Sciatic nerve (tissue), 2 donors: Measurements from ENCODE around the gene MYO9B. TPM values are rescaled to one million over a fixed set of nuclear protein-coding genes. Genes with fewer than 3 reads are reported as not detected.
"Not testable (repeated sequence)": the region's sequence is repeated elsewhere in the genome, so short reads cannot be mapped to it uniquely, and the experiment has no call there.

Experiments used
- ATAC-seq: fragments of 200-7000 bp; cut with Tn5 transposase; one replicate; pipeline ENCODE4 v1.9.1; 2020; ENCODE audit warnings: mild to moderate bottlenecking, moderate library complexity
- DNase-seq: peaks from one replicate; pipeline ENCODE4 v3.0.0-alpha.2; 2020; ENCODE audit warnings: low spot score
- intact Hi-C: fragments of 100-400 bp; cut with DNase I; formaldehyde crosslinking; loops from one replicate; pipeline ENCODE4 v1.14.2; 2022
- total RNA-seq: library from RNA; stranded (reverse); fragmentation: NEBNext Ultra II Directional; extraction: Animal tissue kit (Norgen Biotek cat#: 25700); gene quantifications from one replicate; pipeline ENCODE4 v1.2.1, GENCODE V29; 2021
- donor health status: DM: no; HTN: no; CAD: no.
- donor health status: DM: no; HTN: no; CAD: no.

Gene MYO9B
- total RNA-seq, 1 donor from 2014 or later, result 90.7 TPM

DNA sequence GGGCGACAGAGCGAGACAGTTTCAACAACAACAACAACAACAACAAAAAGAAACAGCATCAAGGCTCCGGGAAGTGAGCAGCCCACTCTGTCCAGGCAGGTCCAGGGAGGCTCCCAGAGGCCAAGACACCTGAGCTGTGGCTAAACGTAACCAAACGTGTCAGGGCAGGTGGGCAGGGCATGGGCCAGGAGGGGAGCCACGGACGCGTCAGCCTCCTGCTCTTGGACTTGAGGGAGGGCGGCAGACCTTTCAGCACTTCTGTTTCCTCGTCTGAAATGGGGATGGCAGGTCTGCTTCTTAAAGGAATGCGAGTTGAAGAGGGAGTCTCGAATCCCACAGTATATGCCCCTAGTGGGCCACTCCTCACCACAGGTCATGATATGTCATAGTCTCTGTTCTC, 53.8 kb downstream of the MYO9B start:
- intact Hi-C loops, result no loop called here
- ATAC-seq, result no peak
- DNase-seq, result no peak

- peak; percentile 95 for ATAC-seq
- DNase-seq, result peak; percentile 92
- intact Hi-C loops, result loop anchor here (10.0 kb wide), 1 partner anchor 60 kb away; the partner anchor contains the start of genes HAUS8 and MYO9B
Observed at GRCh38 chr19:17135001-17135853, 59.6 kb downstream of the MYO9B start.

GRCh38 chr19:17136021-17136420, 60.4 kb downstream of the MYO9B start:
- ATAC-seq (peak; percentile 37), DNase-seq (no peak)
- intact Hi-C loops, result loop anchor here (10.0 kb wide), 1 partner anchor 61 kb away; the partner anchor contains the start of genes HAUS8 and MYO9B

DNA sequence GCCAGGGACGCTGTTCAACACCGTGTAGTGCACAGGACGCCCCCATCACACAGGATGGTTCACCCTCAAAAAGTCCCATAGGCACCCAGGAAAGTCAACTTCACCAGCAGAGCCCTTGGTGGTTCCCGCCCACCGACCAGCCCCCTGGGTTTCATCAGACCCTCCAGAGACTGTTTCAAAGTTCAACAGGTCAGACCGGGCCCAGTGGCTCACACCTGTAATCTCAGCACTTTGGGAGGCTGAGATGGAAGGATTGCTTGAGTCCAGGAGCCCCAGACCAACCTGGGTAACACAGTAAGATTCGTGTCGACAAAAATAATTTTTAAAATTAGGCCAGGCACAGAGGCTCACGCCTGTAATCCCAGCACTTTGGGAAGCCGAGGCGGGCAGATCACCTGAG, 61.0 kb downstream of the MYO9B start:
- DNase-seq (no peak), ATAC-seq (no peak)
- intact Hi-C loops, result loop anchor here (10.0 kb wide), 1 partner anchor 62 kb away; the partner anchor contains the start of genes HAUS8 and MYO9B

DNA sequence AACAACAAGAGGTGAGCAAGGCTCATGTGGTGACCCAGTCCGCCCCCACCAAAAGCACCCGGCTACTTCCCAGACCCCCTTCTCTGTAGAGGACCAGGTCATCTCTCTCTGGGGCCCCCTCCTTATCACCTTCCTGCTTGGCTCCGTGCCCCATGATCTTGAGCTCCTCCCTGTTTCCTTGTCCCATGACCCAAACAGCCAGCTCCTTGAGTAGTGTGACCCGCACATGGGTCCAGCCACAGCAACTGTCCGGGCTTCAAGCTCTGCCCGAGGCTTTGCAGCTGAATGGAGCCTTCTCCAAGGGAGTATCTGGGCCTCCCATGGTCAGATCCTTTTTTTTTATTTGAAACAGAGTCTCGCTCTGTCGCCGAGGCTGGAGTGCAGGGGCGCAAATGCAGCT, 61.8 kb downstream of the MYO9B start:
- DNase-seq (no peak), ATAC-seq (no peak)
- intact Hi-C loops, result loop anchor here (10.0 kb wide), 1 partner anchor 63 kb away; the partner anchor contains the start of genes HAUS8 and MYO9B

GRCh38 chr19:17138052-17138846, 62.7 kb downstream of the MYO9B start:
- intact Hi-C loops, result loop anchor here (10.0 kb wide), 1 partner anchor 63 kb away; the partner anchor contains the start of genes HAUS8 and MYO9B
- not testable (repeated sequence) for DNase-seq, ATAC-seq

DNA sequence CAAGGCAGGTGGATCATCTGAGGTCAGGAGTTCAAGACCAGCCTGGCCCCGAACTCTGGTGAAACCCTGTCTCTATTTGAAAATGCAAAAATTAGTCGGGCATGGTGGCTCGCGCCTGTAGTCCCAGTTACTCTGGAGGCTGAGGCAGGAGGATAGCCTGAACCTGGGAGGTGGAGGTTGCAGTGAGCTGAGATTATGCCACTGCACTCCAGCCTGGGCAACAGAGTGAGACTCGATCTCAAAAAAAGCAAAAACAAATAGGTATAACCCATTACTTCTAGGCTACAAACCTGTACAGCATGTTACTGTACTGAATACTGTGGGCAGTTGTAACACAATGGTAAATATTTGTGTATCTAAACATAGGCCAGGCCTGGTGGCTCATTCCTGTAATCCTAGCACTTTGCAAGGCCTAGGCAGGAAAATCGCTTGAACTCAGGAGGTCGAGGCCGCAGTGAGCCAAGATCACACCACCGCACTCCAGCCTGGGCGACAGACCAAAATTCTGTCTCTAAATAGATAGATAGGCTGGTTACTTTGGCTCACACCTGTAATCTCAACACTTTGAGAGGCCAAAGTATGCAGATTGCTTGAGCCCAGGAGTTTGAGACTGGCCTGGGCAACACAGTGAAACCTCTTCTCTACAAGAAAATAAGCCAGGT, 63.5 kb downstream of the MYO9B start:
- ATAC-seq (no peak), DNase-seq (no peak)
- intact Hi-C loops, result loop anchor here (10.0 kb wide), 1 partner anchor 64 kb away; the partner anchor contains the start of genes HAUS8 and MYO9B

GRCh38 chr19:17144771-17145170, 69.2 kb downstream of the MYO9B start:
- intact Hi-C loops, DNase-seq: not testable (repeated sequence)
- ATAC-seq, result peak; percentile 30

GRCh38 chr19:17145546-17146497, 70.2 kb downstream of the MYO9B start:
- intact Hi-C loops, result no loop called here
- ATAC-seq (no peak), DNase-seq (no peak)

DNA sequence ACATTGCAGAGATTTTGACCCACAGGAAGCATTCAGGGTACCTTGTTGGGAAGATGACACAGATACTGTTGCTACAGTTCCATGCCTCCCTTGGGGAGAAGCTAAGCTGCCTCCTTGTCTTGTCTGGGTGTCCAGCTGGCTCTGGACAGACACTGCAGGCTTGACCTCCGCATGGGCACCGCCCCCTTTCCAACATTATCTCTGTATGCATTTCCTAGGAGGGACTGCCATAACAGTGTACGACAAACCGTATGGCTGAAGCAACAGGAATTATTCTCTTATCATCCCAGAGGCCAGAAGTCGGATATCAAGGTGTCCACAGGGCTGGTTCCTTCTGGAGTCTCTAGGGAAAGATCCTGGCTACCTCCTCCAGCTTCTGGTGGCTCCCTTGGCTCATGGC, 72.6 kb downstream of the MYO9B start:
- DNase-seq (no peak), ATAC-seq (no peak)
- intact Hi-C loops, result no loop called here

DNA sequence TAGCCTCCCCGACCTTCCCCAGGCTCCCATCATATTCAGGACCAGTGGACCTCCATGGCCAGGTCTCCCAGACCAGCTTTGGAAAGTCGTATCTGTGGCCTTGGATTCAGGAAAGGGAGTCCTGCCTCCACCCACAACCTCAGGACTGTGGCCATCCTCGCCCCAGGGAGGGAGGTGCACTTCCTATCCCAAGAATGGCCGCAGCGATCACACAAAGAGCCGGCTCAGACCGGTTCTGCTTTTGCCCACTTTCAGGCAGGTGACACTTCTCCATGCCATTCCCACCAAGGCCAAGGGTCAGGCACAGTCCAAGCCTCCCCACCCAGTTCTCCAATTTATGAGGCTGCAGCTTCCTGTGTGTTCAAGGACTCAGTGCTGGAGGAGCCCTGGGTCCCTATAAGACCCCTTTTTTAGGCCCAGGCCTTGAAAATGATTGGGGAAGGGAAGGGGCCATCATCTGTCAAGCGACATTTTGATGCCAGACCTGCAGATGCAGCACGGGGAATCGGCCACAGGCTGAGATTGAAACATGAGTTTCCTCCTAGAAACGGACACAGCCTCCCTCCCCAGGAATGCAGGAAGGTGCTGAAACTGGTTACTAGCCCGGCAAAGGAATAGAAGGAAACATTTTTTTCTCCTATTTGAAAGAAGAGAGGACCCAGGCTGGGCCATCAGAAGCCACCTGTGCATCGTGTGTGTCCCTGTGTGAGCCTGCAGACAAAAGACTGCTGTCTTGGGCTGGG, 74.0 kb downstream of the MYO9B start:
- no peak for DNase-seq
- intact Hi-C loops, result no loop called here
- no peak for ATAC-seq

GRCh38 chr19:17153996-17154395, 78.4 kb downstream of the MYO9B start:
- intact Hi-C loops, result no loop called here
- DNase-seq (no peak), ATAC-seq (no peak)

GRCh38 chr19:17155251-17155650, 79.7 kb downstream of the MYO9B start:
- ATAC-seq (no peak), DNase-seq (no peak)
- intact Hi-C loops, result no loop called here

GRCh38 chr19:17156296-17156946, 80.8 kb downstream of the MYO9B start:
- DNase-seq, result no peak
- intact Hi-C loops, result no loop called here
- no peak for ATAC-seq

DNA sequence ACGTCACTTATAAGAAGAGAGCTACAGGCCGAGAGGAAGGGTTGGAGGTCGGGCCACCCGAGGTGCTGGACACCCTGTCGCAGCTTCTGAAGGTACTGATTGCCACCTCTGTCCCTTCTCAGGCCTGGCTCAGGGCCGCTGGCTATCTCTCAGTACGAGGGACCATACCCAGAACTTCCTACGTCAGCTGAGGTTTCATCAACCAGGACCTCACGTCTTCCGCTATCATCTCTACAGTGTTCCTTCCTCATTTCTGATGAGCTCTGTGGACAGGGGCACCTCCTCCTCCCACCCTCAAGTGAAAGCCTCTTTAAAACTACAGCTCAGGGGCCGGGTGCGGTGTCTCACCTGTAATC, 81.3 kb downstream of the MYO9B start:
- ATAC-seq (peak; percentile 54), DNase-seq (no peak)
- intact Hi-C loops, result no loop called here

GRCh38 chr19:17158584-17158983, 83.0 kb downstream of the MYO9B start:
- intact Hi-C loops, result no loop called here
- no peak for DNase-seq
- no peak for ATAC-seq
